Anterior cingulate cortex (tissue), 58 donors: Measurements from ENCODE around the gene ATG9B.
A peak's percentile ranks its signal among the peaks of the same experiment; 100 is the strongest.

Source experiments
- DNase-seq, 58 donors: peaks; one replicate each; lab custom pipeline; 2025; lab: John Stamatoyannopoulos, UW

The ATG9B gene

DNA sequence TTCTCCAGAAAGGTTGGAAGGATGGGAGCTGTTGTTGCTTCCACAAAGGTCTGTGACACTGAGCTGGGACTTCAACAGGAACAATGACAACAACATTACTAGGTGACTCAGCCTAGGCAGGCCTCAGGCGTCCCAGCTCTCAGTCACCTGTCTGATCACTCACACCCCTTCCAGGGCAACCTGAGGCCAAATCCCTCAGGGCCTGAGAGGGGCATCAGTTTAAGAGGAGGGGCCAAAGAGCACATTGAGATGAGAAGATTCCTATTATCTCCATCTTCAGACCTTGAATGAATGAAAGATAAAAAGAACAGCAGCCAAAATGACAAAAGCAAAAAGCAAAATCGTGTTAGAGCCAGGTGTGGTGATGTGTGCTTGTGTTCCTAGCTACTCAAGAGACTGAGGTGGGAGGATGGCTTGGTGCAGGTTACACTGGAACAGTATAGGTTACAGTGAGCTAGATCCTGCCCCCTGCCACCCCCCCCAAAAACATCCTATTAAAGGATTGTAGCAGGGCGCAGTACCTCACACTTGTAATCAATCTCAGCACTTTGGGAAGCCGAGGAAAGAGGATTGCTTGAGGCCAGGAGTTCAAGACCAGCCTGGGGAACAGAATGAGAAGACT lies at the start of gene ATG9B:
ATG9B (minus strand) TSS at position 60 of the 622 bp plus-strand sequence. CDS start 71 bp downstream, outside the sequence.
- DNase-seq: no peak

DNA sequence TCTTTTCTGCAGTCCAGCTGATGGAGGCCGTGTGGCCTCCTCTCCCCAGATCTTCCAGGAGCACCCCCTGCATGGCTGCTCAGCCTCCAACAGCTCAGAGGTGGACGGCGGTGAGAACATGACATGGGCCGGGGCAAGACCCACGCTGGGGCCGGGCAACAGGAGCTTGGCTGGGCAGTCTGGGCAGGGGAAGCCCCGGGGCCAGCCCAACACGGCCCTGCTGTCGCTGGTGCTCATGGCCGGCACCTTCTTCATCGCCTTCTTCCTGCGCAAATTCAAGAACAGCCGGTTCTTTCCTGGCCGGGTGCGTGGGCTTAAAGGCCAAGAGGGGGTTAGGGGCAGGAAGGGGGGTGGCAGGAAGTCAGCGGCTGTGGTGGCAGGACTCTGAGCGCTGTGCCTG lies 49.7 kb upstream of the ATG9B start:
- DNase-seq: no peak

GRCh38 chr7:151071032-151071866 lies 47.0 kb upstream of the ATG9B start:
- DNase-seq: no peak

- no peak for DNase-seq
These were observed 46.3 kb upstream of the ATG9B start for GRCh38 chr7:151070574-151070960.

GRCh38 chr7:151069841-151070573 lies 45.7 kb upstream of the ATG9B start:
- DNase-seq: no peak

GRCh38 chr7:151068069-151068773 lies 43.9 kb upstream of the ATG9B start:
- no peak for DNase-seq

DNA sequence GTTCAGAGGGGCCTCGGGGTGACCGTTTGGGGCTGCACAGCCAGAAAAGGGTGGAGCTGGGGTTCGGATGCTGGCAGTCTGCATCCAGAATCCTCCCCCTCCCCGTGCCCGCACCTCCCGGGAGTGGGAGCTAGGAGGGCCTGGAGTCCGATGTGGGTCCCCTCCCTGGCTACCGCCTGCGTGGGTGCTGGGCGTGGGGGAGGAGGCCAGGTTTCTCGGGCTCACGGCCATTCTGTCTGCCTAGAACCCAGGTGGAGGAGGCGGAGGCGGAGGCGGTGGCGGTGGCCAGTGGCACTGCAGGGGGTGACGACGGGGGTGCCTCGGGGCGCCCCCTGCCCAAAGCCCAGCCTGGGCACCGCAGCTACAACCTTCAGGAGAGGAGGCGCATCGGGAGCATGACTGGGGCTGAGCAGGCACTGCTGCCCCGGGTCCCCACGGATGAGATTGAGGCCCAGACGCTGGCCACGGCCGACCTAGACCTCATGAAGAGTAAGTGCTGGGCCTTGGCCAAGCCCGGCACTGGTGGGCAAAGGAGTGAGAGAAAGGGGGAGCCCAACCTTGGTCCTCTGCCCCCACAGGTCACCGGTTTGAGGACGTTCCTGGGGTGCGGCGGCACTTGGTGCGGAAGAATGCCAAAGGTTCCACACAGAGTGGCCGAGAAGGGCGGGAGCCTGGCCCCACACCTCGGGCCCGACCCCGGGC lies 42.1 kb upstream of the ATG9B start:
- no peak for DNase-seq

DNA sequence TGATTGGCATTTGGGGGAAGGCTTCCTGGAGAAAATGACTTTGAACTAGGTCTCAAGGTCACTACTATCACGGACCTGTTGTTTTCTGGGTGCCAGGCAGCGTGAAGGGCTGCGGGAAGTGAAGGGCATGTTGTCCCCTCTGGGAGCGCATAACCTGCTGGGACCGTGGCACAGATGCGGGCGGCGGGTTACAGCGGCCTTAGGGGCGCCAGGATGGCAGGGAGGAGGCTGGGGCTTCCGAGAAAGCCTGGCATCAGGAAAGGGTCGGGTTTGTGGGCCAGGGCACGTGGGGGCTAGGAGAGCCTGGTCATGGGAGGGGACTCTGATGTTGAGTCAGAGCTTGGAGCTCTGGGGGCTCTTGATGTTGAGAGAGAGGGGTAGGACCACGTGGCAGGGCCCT lies 41.2 kb upstream of the ATG9B start:
- no peak for DNase-seq

- DNase-seq: no peak
These were observed 40.7 kb upstream of the ATG9B start for GRCh38 chr7:151064993-151065392.

DNA sequence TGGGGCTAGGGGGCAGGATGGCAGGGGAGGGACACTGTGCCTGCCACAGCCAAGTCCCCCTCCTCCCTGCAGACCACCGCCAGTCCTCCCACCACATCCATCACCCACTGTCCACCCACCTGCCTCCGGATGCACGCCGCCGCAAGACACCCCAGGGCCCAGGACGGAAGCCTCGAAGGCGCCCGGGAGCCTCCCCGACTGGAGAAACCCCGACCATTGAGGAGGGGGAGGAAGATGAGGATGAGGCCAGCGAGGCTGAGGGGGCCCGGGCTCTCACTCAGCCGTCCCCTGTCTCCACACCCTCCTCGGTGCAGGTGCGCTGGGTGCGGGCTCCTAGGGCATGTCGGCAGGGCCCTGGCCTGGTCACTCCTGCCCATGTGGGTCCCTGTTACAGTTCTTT lies 40.2 kb upstream of the ATG9B start:
- no peak for DNase-seq

- DNase-seq: no peak
These were observed 38.9 kb upstream of the ATG9B start for GRCh38 chr7:151063212-151063561.

GRCh38 chr7:151062399-151063211 lies 38.3 kb upstream of the ATG9B start:
- DNase-seq: no peak

- DNase-seq: no peak
These were observed 37.8 kb upstream of the ATG9B start for GRCh38 chr7:151062111-151062398.

DNA sequence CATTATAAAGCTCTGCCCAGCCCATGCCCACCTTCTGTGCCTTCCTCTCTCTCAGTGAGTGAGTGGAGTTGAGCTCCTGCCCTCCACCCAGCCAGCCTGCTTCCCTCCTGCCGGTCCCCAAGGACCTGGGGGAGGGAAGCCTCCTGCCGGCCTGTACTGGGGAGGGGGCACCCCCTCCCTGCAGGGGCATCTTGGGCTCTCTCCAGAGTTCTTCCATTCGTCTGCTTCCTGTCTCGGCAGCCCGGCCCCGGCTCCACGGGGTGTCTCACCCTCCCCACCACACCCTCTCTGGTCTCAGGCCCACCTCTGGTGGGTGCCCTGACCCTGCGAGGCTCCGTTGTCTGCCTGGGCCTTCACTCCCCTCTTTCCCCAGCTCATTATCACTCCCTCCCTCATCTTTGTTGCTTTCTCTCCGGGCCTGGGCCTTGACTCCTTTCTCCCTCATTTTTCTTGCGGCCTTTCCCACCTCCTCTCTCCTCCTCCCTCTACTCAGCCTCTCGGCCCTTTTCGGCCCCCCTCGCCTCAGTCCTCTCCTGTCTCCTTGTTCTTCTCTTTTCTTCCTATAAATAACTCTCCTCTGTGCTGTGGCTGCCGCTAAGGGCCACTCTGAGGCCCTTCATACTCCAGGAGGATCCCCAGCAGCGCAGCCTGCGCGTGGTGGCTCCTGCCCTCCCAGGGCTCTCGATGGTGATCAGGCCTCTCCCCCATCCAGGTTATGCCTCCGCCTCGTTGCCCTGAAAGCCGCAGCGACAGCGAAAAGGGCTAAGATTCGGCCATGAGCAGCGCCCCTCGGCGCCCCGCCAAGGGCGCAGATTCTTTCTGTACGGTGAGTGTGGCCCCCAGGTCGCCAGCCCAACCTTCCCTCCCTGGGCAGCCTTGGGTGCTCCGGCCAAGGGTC lies 37.2 kb upstream of the ATG9B start:
- no peak for DNase-seq

GRCh38 chr7:151060416-151061212 lies 36.3 kb upstream of the ATG9B start:
- DNase-seq: peak in 26 of 58 donors; percentile 15 to 69 (median 36)

DNA sequence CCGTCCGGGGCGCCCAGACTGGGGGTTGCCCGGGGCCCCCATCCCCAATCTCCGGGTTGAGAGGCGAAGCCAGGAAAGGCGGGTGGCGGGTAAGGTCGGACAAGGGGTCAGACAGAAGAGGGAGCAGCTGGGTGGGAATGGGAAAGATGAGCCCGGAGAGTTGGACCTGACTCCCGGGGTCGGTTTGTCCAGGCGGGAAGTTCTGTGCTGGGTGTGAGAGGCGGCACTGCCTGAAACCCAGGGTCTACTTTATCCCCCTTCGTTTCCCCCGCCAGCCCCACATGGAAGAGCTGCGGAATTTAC lies 35.8 kb upstream of the ATG9B start:
- DNase-seq: peak in 2 of 58 donors; percentile 50 to 59

GRCh38 chr7:151059367-151060112 lies 35.2 kb upstream of the ATG9B start, which contains the start of gene SLC4A2:
Gene SLC4A2 (plus strand): TSS chr7:151059589. CDS start chr7:151061988, 2,399 bp downstream.
- DNase-seq: peak in 55 of 58 donors; percentile 42 to 93 (median 78)
